HG02884 (cell line): ENCODE results near the gene SHC3.

Experiments
- ATAC-seq: cut with Tn5 transposase; IDR thresholded peaks from one replicate; pipeline ENCODE4 v1.9.1; 2021; ENCODE audit warnings: mild to moderate bottlenecking, moderate library complexity; ENCODE audit not compliant: unreplicated experiment

SHC3 gene

GRCh38 chr9:89059925-89060506 is 118.6 kb downstream of the SHC3 start:
- no peak for ATAC-seq

- no peak for ATAC-seq
Measured at GRCh38 chr9:89058906-89059305, 119.7 kb downstream of the SHC3 start.

- no peak for ATAC-seq
Measured at GRCh38 chr9:89054865-89055495, 123.6 kb downstream of the SHC3 start.

GRCh38 chr9:89053301-89053700 is 125.3 kb downstream of the SHC3 start:
- no peak for ATAC-seq

GRCh38 chr9:89052470-89053097 is 126.0 kb downstream of the SHC3 start:
- ATAC-seq = no peak

- ATAC-seq = no peak
Measured at GRCh38 chr9:89051421-89052025, 127.1 kb downstream of the SHC3 start.

- ATAC-seq = no peak
Measured at GRCh38 chr9:89049646-89050045, 129.0 kb downstream of the SHC3 start.

GRCh38 chr9:89048616-89049015 is 130.0 kb downstream of the SHC3 start:
- no peak for ATAC-seq

- ATAC-seq = no peak
Measured at GRCh38 chr9:89047667-89048066, 131.0 kb downstream of the SHC3 start.

GRCh38 chr9:89046832-89047231 is 131.8 kb downstream of the SHC3 start:
- ATAC-seq = no peak

GRCh38 chr9:89044881-89045280 is 133.7 kb downstream of the SHC3 start:
- ATAC-seq = no peak

- no peak for ATAC-seq
Measured at GRCh38 chr9:89044104-89044503, 134.5 kb downstream of the SHC3 start.

GRCh38 chr9:89042984-89043383 is 135.6 kb downstream of the SHC3 start:
- ATAC-seq = no peak

GRCh38 chr9:89039664-89040063 is 139.0 kb downstream of the SHC3 start:
- no peak for ATAC-seq

GRCh38 chr9:89039104-89039465 is 139.5 kb downstream of the SHC3 start:
- no peak for ATAC-seq

- ATAC-seq = no peak
Measured at GRCh38 chr9:89038382-89039103, 140.1 kb downstream of the SHC3 start.

- no peak for ATAC-seq
Measured at GRCh38 chr9:89037891-89038290, 140.7 kb downstream of the SHC3 start.

- no peak for ATAC-seq
Measured at GRCh38 chr9:89037346-89037745, 141.3 kb downstream of the SHC3 start.

- no peak for ATAC-seq
Measured at GRCh38 chr9:89036891-89037290, 141.7 kb downstream of the SHC3 start.

- ATAC-seq = no peak
Measured at GRCh38 chr9:89036383-89036782, 142.2 kb downstream of the SHC3 start.

- ATAC-seq = no peak
Measured at GRCh38 chr9:89032661-89033060, 146.0 kb downstream of the SHC3 start.

GRCh38 chr9:89032173-89032572 is 146.4 kb downstream of the SHC3 start:
- ATAC-seq = no peak
